Calu3 (cell line): ENCODE data around the gene CHID1. TPM values are rescaled to one million over a fixed set of nuclear protein-coding genes. Genes with fewer than 3 reads are reported as not detected.

Source experiments
- BruUV-seq: library from RNA; stranded (reverse); fragments of 400-500 nt; replicated peaks from 2 replicates; lab custom pipeline; 2021; lab: Mats Ljungman, UMichigan
- CTCF ChIA-PET: fragments of 300-600 bp; sonication (Branson Sonifier 250); formaldehyde crosslinking; loops from one replicate; lab custom pipeline; 2022; ENCODE audit warnings: antibody characterized with exemption; lab: Charles Lee
- DNase-seq: peaks from one replicate; pipeline ENCODE4 v3.0.0; 2022
- H3K27ac Mint-ChIP-seq: one replicate; pipeline ENCODE4 v1.8.0; 2022; ENCODE audit warnings: mixed read lengths; ENCODE audit not compliant: unreplicated experiment
- H3K27me3 Mint-ChIP-seq: one replicate; pipeline ENCODE4 v1.8.0; 2022; ENCODE audit warnings: mixed read lengths; ENCODE audit not compliant: unreplicated experiment
- H3K36me3 Mint-ChIP-seq: one replicate; pipeline ENCODE4 v1.8.0; 2022; ENCODE audit warnings: mild to moderate bottlenecking, moderate library complexity, mixed read lengths; ENCODE audit not compliant: insufficient read depth, unreplicated experiment
- H3K4me1 Mint-ChIP-seq: one replicate; pipeline ENCODE4 v1.8.0; 2022; ENCODE audit warnings: mild to moderate bottlenecking, low read depth, mixed read lengths; ENCODE audit not compliant: unreplicated experiment
- H3K4me3 Mint-ChIP-seq: one replicate; pipeline ENCODE4 v1.8.0; 2022; ENCODE audit warnings: mild to moderate bottlenecking, low read depth, moderate library complexity, mixed read lengths; ENCODE audit not compliant: unreplicated experiment
- H3K9me3 Mint-ChIP-seq: one replicate; pipeline ENCODE4 v1.8.0; 2022; ENCODE audit warnings: low read depth, mixed read lengths; ENCODE audit not compliant: unreplicated experiment
- intact Hi-C: fragments of 100-400 bp; cut with micrococcal nuclease; formaldehyde crosslinking; loops from one replicate; pipeline ENCODE4 v1.10.0; 2022; ENCODE audit not compliant: unreplicated experiment
- total RNA-seq: library from RNA; stranded (reverse); gene quantifications from 2 replicates; pipeline ENCODE4 v1.2.3, GENCODE V29; 2022
- TF ChIP-seq, protein P1 (sequence below): fragments of 200-600 bp; IDR thresholded peaks from one replicate; pipeline ENCODE4 v1.8.0; 2022; ENCODE audit warnings: antibody characterized with exemption; ENCODE audit not compliant: unreplicated experiment

CHID1 gene
- total RNA-seq, 1 experiment from 2014 or later: 134 TPM

DNA sequence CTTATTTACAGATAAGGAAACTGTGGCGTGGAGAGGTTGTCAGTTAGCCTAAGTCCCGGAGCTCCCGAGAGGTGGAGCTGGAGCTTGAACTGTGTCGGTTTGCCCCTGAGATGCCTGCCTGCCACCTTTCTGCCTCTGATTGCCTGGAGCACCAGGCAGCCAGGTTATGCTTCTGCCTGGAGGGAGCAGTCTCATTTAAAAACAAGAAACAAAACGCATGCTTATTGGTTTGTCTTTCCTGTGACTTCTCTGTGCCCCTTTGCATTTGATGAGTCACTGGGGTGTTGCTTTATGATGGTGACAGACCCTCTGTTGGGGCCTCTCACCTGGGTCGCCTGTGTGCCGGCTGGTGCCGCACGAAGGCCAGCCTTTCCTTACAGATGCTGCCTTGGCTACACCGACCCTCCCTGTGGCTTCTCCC, 27.2 kb upstream of the CHID1 start:
- H3K4me1 Mint-ChIP-seq: peaks cover 25% of the 10 kb centered on the region
- intact Hi-C loops: no loop called here
- TF ChIP-seq, protein P1, sequence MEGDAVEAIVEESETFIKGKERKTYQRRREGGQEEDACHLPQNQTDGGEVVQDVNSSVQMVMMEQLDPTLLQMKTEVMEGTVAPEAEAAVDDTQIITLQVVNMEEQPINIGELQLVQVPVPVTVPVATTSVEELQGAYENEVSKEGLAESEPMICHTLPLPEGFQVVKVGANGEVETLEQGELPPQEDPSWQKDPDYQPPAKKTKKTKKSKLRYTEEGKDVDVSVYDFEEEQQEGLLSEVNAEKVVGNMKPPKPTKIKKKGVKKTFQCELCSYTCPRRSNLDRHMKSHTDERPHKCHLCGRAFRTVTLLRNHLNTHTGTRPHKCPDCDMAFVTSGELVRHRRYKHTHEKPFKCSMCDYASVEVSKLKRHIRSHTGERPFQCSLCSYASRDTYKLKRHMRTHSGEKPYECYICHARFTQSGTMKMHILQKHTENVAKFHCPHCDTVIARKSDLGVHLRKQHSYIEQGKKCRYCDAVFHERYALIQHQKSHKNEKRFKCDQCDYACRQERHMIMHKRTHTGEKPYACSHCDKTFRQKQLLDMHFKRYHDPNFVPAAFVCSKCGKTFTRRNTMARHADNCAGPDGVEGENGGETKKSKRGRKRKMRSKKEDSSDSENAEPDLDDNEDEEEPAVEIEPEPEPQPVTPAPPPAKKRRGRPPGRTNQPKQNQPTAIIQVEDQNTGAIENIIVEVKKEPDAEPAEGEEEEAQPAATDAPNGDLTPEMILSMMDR: no peak
- CTCF ChIA-PET: interaction anchor here (0.8 kb wide), 1 partner anchor 147 kb away, joined by 3 read pairs; no protein-coding TSS in a partner anchor
- H3K36me3 Mint-ChIP-seq: peaks cover 21% of the 10 kb centered on the region
- no peak overlapping the region for H3K4me3 Mint-ChIP-seq
- H3K27me3 Mint-ChIP-seq: no peaks in the 10 kb centered on the region
- H3K27ac Mint-ChIP-seq: no peak overlapping the region
- DNase-seq: no peak
- no peaks in the 10 kb centered on the region for H3K9me3 Mint-ChIP-seq
- BruUV-seq: no TSS peak

DNA sequence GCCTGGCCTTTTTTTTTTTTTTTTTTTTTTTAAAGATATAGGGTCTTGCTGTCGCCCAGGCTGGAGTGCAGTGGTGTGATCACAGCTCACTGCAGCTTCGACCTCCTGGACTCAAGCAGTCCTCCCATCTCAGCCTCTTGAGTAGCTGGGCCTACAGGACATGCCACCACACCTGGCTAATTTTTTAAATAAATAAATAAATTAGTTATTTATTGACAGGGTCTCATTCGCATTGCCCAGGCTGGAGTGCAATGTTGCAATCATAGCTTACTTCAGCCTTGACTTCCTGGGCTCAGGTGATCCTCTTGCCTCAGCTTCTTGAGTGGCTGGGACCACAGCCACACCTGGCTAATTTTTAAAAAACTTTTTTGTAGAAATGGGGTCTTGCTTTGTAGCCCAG, 25.6 kb upstream of the CHID1 start:
- H3K4me3 Mint-ChIP-seq: no peak overlapping the region
- no peaks in the 10 kb centered on the region for H3K9me3 Mint-ChIP-seq
- BruUV-seq: no TSS peak
- H3K4me1 Mint-ChIP-seq: peaks cover 15% of the 10 kb centered on the region
- TF ChIP-seq, protein P1: no peak
- H3K27me3 Mint-ChIP-seq: no peaks in the 10 kb centered on the region
- DNase-seq: peak; percentile 60
- H3K36me3 Mint-ChIP-seq: peaks cover 28% of the 10 kb centered on the region
- intact Hi-C loops: no loop called here
- CTCF ChIA-PET: interaction anchor here (0.7 to 1.3 kb wide), 2 partner anchors 16 to 68 kb away, joined by 3 to 5 read pairs; no protein-coding TSS in a partner anchor
- no peak overlapping the region for H3K27ac Mint-ChIP-seq

DNA sequence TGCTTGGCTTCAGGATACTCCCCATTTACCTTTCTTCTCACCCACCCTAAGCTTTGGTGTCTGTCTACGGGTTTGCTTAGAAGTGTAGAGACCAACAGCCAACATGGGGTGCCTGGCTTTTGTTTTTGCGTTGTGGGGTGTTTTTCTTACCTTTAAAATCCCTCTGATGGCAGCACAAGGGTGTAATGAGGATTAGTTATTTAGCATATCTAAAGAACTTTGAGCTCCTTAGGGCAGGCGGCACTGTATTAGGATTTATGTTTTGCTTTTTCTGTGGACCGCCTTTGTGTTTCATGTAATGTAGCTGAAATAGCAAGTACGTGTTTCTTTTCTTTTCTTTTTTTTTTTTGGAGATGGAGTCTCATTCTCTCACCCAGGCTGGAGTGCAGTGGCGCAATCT, 23.9 kb upstream of the CHID1 start:
- TF ChIP-seq, protein P1: no peak
- DNase-seq: no peak
- Mint-ChIP-seq H3K36me3 (peaks cover 25% of the 10 kb centered on the region), H3K27me3 (no peaks in the 10 kb centered on the region), H3K4me1 (peaks cover 6% of the 10 kb centered on the region), H3K9me3 (no peaks in the 10 kb centered on the region), H3K27ac (no peak overlapping the region), H3K4me3 (no peak overlapping the region)
- BruUV-seq: no TSS peak
- CTCF ChIA-PET: no interaction called here
- intact Hi-C loops: no loop called here

DNA sequence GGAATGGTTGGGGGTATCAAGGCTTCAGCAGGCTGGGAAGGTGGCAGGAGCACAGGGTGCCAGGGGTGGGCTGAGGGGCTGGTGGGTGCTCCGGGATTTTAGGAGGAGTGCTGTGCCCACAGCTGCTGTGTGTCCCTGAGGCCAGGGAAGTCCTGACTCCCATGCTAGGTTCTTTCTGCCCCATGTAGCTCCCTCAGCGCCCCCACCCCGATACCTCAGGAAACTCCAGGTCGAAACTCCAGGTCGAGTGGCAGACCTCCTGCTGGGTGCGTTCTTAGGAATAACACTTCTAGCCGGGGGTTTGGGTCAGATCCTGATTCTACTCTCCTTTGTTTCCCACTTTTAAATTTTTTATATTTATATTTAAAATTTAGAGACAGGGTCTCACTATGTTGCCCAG, 23.3 kb upstream of the CHID1 start:
- Mint-ChIP-seq H3K4me3 (no peak overlapping the region), H3K4me1 (peaks cover 9% of the 10 kb centered on the region), H3K36me3 (peaks cover 25% of the 10 kb centered on the region), H3K9me3 (no peaks in the 10 kb centered on the region), H3K27me3 (no peaks in the 10 kb centered on the region), H3K27ac (no peak overlapping the region)
- intact Hi-C loops: no loop called here
- CTCF ChIA-PET: interaction anchor here (1.0 kb wide), 1 partner anchor 21 kb away, joined by 3 read pairs; no protein-coding TSS in a partner anchor
- BruUV-seq: no TSS peak
- TF ChIP-seq, protein P1: no peak
- DNase-seq: no peak
